HEK293 (cell line): Measurements from ENCODE around the gene EFNA2.

ENCODE experiments used
- CTCF ChIA-PET: fragments of 350-600 bp; formaldehyde crosslinking; extraction: SDS; loops from one replicate; lab custom pipeline; 2021; ENCODE audit warnings: antibody characterized with exemption; lab: Yijun Ruan, JAX
- POLR2A ChIA-PET: fragments of 300-600 bp; formaldehyde crosslinking; extraction: SDS; loops from one replicate; lab custom pipeline; 2020; ENCODE audit warnings: antibody characterized with exemption, inconsistent platforms; lab: Yijun Ruan, JAX
- H3K27ac ChIP-seq: fragments of 200-500 bp; sonication (Bioruptor generic); 2 replicates; pipeline ENCODE4 v1.5.1; 2014; ENCODE audit warnings: low read depth, low read length, control low read depth, inconsistent platforms; ENCODE audit errors: extremely low read depth
- H3K36me3 ChIP-seq, 2 experiments: fragments of 200-500 bp in 1 of 2; sonication (Bioruptor generic) in 1 of 2; 1 replicate in 1 of 2; 2 replicates in 1 of 2; pipeline ENCODE4 v1.5.1; 2014 to 2017; ENCODE audit warnings: inconsistent platforms in 2 of 2, low read length in 2 of 2; ENCODE audit not compliant: control insufficient read depth in 2 of 2, insufficient read depth in 1 of 2
- H3K4me1 ChIP-seq: fragments of 200-500 bp; sonication (Bioruptor generic); 2 replicates; pipeline ENCODE4 v1.5.1; 2014; ENCODE audit warnings: mild to moderate bottlenecking, low read length, inconsistent platforms; ENCODE audit not compliant: control insufficient read depth, insufficient read depth
- H3K4me3 ChIP-seq: 2 replicates; pipeline ENCODE4 v1.5.1; 2011; ENCODE audit warnings: low read depth, mild to moderate bottlenecking, control low read depth, low read length, moderate library complexity
- H3K9me3 ChIP-seq: fragments of 200-500 bp; sonication (Bioruptor generic); 2 replicates; pipeline ENCODE4 v1.5.1; 2014; ENCODE audit warnings: low read depth, low read length, inconsistent platforms; ENCODE audit not compliant: control insufficient read depth, insufficient read depth
- BCL11A ChIP-seq: fragments of 450-650 bp; formaldehyde crosslinking; IDR thresholded peaks from 2 replicates; pipeline ENCODE4 v1.5.1; 2016; ENCODE audit warnings: low read depth, missing biosample characterization, missing genetic modification characterization
- GLIS2 ChIP-seq: fragments of 450-650 bp; formaldehyde crosslinking; IDR thresholded peaks from 2 replicates; pipeline ENCODE4 v1.5.1; 2016; ENCODE audit warnings: missing biosample characterization, missing genetic modification characterization
- KLF9 ChIP-seq: fragments of 450-650 bp; formaldehyde crosslinking; IDR thresholded peaks from 2 replicates; pipeline ENCODE4 v1.5.1; 2016; ENCODE audit warnings: missing biosample characterization, missing genetic modification characterization, low read depth
- SCRT1 ChIP-seq: fragments of 450-650 bp; formaldehyde crosslinking; IDR thresholded peaks from 2 replicates; pipeline ENCODE4 v1.5.1; 2016; ENCODE audit warnings: missing biosample characterization, missing genetic modification characterization, borderline replicate concordance
- SCRT2 ChIP-seq: fragments of 450-650 bp; formaldehyde crosslinking; IDR thresholded peaks from 2 replicates; pipeline ENCODE4 v1.5.1; 2016; ENCODE audit warnings: missing biosample characterization, missing genetic modification characterization
- SP3 ChIP-seq: fragments of 450-650 bp; formaldehyde crosslinking; IDR thresholded peaks from 2 replicates; pipeline ENCODE4 v1.5.1; 2016; ENCODE audit warnings: missing biosample characterization, missing genetic modification characterization
- ZFP41 ChIP-seq: fragments of 450-650 bp; formaldehyde crosslinking; IDR thresholded peaks from 2 replicates; pipeline ENCODE4 v1.5.1; 2016; ENCODE audit warnings: missing biosample characterization, missing genetic modification characterization, borderline replicate concordance
- ZNF140 ChIP-seq: fragments of 450-650 bp; formaldehyde crosslinking; IDR thresholded peaks from 2 replicates; pipeline ENCODE4 v1.5.1; 2016; ENCODE audit warnings: missing biosample characterization, missing genetic modification characterization
- ZNF155 ChIP-seq: fragments of 450-650 bp; formaldehyde crosslinking; IDR thresholded peaks from 2 replicates; pipeline ENCODE4 v1.5.1; 2016; ENCODE audit warnings: missing biosample characterization, missing genetic modification characterization
- ZNF404 ChIP-seq: fragments of 450-650 bp; formaldehyde crosslinking; IDR thresholded peaks from 2 replicates; pipeline ENCODE4 v1.5.1; 2017; ENCODE audit warnings: missing biosample characterization, missing genetic modification characterization
- TF ChIP-seq, protein P1 (sequence below): fragments of 450-650 bp; formaldehyde crosslinking; IDR thresholded peaks from 2 replicates; pipeline ENCODE4 v1.5.1; 2016; ENCODE audit warnings: missing biosample characterization, missing genetic modification characterization
- TF ChIP-seq, protein P2 (sequence below): fragments of 450-650 bp; formaldehyde crosslinking; IDR thresholded peaks from 2 replicates; pipeline ENCODE4 v1.5.1; 2017; ENCODE audit warnings: missing biosample characterization, missing genetic modification characterization
- TF ChIP-seq, protein P3 (sequence below): fragments of 450-650 bp; formaldehyde crosslinking; IDR thresholded peaks from 2 replicates; pipeline ENCODE4 v1.5.1; 2017; ENCODE audit warnings: missing biosample characterization, missing genetic modification characterization

Gene EFNA2

DNA sequence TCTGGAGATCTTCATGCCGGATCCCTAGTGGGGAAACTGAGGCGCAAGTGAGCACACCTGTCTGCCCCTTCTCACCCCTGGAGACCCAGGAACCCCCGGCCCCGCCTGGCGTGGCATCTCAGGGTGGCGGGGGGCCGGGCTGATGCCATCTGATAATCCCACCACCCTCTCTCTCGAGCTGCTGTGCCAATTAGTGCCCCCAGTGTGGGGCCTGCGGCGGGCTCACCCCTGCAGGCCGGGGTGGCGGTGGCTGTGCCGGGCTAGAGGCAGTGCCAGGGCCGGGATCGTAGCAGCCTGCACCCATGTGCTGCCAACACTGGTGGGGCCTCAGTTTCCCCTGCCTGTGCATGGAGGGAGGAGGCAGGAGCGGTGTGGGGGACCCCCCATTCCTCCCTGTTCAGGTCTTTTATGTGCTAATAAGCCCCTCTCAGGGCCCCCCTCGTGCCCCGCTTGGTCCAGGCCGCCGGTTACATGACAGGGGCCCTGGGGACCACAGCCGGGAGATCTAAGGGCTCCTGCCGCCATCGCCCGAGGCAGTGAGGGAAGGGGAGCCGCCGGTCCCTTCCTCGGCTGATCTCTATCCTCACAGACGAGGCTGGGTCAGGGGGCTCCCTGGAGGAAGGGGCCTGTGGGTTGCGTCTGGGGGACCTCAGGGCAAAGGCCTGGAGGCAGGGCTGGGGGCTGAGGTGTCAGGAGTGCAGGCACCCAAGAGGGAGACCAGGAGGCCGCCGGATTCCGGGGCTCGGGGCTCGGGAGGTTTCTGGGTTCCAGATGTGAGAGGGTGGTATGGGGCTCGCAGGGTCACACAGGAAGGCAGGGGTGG lies 8.3 kb downstream of the EFNA2 start:
- TF ChIP-seq, protein P1, sequence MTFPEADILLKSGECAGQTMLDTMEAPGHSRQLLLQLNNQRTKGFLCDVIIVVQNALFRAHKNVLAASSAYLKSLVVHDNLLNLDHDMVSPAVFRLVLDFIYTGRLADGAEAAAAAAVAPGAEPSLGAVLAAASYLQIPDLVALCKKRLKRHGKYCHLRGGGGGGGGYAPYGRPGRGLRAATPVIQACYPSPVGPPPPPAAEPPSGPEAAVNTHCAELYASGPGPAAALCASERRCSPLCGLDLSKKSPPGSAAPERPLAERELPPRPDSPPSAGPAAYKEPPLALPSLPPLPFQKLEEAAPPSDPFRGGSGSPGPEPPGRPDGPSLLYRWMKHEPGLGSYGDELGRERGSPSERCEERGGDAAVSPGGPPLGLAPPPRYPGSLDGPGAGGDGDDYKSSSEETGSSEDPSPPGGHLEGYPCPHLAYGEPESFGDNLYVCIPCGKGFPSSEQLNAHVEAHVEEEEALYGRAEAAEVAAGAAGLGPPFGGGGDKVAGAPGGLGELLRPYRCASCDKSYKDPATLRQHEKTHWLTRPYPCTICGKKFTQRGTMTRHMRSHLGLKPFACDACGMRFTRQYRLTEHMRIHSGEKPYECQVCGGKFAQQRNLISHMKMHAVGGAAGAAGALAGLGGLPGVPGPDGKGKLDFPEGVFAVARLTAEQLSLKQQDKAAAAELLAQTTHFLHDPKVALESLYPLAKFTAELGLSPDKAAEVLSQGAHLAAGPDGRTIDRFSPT = peak; percentile 56
- no peak for TF ChIP-seq ZFP41 (tag by site-specific recombination)
- TF ChIP-seq, protein P2, sequence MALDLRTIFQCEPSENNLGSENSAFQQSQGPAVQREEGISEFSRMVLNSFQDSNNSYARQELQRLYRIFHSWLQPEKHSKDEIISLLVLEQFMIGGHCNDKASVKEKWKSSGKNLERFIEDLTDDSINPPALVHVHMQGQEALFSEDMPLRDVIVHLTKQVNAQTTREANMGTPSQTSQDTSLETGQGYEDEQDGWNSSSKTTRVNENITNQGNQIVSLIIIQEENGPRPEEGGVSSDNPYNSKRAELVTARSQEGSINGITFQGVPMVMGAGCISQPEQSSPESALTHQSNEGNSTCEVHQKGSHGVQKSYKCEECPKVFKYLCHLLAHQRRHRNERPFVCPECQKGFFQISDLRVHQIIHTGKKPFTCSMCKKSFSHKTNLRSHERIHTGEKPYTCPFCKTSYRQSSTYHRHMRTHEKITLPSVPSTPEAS = no peak
- CTCF ChIA-PET = no interaction called here
- no peaks in the 10 kb centered on the region for H3K36me3 ChIP-seq
- no peak overlapping the region for H3K4me3 ChIP-seq
- POLR2A ChIA-PET = interaction anchor here (1.0 kb wide), 1 partner anchor 19 kb away, joined by 3 read pairs; the partner anchor contains the start of gene FAM174C
- no peak overlapping the region for H3K27ac ChIP-seq
- H3K4me1 ChIP-seq = 0 out of 2 replicates have a peak, but pooled peaks cover 3% of the 10 kb centered on the region
- no peaks in the 10 kb centered on the region for H3K9me3 ChIP-seq

DNA sequence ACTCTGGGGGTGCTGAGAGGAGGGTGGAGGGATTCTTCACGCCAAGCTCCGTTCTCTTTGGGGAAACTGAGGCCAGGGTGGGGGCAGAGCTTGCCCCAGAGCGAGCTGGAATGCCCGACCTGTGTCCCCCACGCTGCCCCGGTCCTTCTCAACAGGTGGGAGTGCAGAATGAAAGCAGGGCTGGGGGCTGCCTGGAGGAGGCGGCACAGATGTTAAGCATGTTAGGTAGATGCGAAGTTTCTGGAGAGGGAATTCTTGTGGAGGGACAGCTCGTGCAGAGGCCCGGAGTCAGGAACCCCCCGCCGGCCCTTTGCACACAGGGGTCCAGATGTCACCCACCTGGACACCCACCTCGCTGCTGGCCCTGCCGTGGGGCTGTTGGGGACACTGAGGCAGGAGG lies 9.0 kb downstream of the EFNA2 start:
- H3K9me3 ChIP-seq = no peaks in the 10 kb centered on the region
- POLR2A ChIA-PET = interaction anchor here (1.0 kb wide), 1 partner anchor 19 kb away, joined by 3 read pairs; the partner anchor contains the start of gene FAM174C
- TF ChIP-seq SCRT1 (tag by site-specific recombination) (peak; percentile 69), GLIS2 (no peak), ZNF404 (tag by site-specific recombination) (no peak), ZNF155 (no peak), SCRT2 (tag by site-specific recombination) (peak; percentile 77), SP3 (no peak)
- TF ChIP-seq, protein P3, sequence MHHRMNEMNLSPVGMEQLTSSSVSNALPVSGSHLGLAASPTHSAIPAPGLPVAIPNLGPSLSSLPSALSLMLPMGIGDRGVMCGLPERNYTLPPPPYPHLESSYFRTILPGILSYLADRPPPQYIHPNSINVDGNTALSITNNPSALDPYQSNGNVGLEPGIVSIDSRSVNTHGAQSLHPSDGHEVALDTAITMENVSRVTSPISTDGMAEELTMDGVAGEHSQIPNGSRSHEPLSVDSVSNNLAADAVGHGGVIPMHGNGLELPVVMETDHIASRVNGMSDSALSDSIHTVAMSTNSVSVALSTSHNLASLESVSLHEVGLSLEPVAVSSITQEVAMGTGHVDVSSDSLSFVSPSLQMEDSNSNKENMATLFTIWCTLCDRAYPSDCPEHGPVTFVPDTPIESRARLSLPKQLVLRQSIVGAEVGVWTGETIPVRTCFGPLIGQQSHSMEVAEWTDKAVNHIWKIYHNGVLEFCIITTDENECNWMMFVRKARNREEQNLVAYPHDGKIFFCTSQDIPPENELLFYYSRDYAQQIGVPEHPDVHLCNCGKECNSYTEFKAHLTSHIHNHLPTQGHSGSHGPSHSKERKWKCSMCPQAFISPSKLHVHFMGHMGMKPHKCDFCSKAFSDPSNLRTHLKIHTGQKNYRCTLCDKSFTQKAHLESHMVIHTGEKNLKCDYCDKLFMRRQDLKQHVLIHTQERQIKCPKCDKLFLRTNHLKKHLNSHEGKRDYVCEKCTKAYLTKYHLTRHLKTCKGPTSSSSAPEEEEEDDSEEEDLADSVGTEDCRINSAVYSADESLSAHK (tag by site-specific recombination) = no peak
- no peaks in the 10 kb centered on the region for H3K36me3 ChIP-seq
- CTCF ChIA-PET = no interaction called here
- H3K4me3 ChIP-seq = no peak overlapping the region
- no peak overlapping the region for H3K27ac ChIP-seq
- 0 out of 2 replicates have a peak, but pooled peaks cover 3% of the 10 kb centered on the region for H3K4me1 ChIP-seq

DNA sequence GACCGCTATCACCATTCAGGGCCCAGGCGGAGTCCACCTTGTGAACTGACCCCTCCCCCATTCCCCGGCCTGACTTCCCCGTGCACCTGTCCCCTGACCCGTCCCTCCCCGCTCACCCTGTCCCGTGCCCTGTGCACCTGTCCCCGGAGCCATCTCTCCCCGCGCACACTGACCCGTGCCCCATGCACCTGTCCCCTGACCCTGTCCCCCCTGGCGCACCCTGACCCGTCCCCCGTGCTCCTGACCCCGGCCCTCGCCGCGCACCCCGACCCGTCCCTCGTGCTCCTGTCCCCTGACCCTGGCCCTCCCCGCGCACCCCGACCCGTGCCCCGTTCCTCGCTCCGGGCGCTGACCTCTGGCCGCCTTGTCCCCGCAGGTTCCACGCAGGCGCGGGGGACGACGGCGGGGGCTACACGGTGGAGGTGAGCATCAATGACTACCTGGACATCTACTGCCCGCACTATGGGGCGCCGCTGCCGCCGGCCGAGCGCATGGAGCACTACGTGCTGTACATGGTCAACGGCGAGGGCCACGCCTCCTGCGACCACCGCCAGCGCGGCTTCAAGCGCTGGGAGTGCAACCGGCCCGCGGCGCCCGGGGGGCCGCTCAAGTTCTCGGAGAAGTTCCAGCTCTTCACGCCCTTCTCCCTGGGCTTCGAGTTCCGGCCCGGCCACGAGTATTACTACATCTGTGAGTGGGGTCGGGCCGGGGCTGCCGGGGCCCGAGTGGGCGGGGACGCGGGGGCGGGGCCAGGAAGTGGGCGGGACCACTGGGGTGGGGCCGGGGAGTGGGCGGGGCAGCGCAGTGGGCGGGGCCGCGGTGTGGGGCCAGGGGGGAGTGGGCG lies 9.7 kb downstream of the EFNA2 start:
- no peak overlapping the region for H3K27ac ChIP-seq
- H3K36me3 ChIP-seq = no peaks in the 10 kb centered on the region
- H3K4me1 ChIP-seq = 0 out of 2 replicates have a peak, but pooled peaks cover 3% of the 10 kb centered on the region
- H3K4me3 ChIP-seq = no peak overlapping the region
- no peaks in the 10 kb centered on the region for H3K9me3 ChIP-seq
- CTCF ChIA-PET = no interaction called here
- TF ChIP-seq ZNF140 (no peak), BCL11A (tag by site-specific recombination) (0 out of 2 replicates have a peak, but pooled peaks have one; percentile 31), KLF9 (tag by site-specific recombination) (peak; percentile 55; the same call in 1 of the 2 replicates)
- TF ChIP-seq, all 188 proteins: peak for 2
- POLR2A ChIA-PET = interaction anchor here (1.0 kb wide), 1 partner anchor 20 kb away, joined by 3 read pairs; the partner anchor contains the start of gene FAM174C
